Endometrium (tissue), 2 donors: ENCODE measurements around the gene SMIM36.
"Not testable (repeated sequence)": the region's sequence is repeated elsewhere in the genome, so short reads cannot be mapped to it uniquely, and the experiment has no call there.

Experiments used
- FAIRE-seq: peaks from 2 replicates; lab custom pipeline; 2012; peaks lifted over from hg19 to GRCh38; lab: Jason Lieb, UNC
- donor health status: control.
- donor health status: control.

SMIM36 gene

DNA sequence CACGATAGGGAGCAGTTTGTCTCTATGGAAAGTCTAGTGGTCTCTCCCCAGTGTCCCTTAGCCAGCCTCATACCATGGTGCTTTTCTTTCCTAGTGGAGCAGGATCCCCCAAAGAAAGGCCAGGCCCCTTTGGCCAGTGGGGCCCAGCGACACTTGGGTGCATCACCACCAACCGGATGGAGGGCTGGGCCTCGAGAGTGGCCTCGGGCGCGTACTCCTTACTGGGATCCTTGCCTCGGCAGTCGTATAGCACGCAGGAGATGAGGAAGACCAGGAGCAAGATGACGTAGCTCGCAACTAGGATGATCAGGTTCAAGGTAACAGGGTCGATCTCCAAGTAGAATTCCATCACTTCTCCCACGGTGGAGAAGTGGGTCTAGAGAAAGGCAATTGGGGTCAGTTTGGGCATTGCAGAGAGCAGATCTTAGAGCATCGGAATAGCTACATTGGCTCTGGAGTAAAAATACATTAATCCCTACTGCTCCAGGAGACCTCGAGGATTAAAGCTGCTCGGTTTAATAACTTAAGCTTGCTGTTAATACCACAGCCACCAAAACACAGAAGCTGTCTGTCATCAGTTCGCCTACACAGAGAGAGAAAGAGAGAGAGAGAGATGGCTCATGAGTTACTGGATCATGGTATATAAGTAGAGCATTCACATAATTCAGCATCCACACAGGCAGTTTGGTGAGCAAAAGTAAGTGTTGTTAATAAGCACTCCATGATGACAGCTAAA lies at the start of gene SMIM36:
Gene SMIM36, minus strand, starts transcription at position 467 of the 736 bp plus-strand sequence.
- no peak for FAIRE-seq

DNA sequence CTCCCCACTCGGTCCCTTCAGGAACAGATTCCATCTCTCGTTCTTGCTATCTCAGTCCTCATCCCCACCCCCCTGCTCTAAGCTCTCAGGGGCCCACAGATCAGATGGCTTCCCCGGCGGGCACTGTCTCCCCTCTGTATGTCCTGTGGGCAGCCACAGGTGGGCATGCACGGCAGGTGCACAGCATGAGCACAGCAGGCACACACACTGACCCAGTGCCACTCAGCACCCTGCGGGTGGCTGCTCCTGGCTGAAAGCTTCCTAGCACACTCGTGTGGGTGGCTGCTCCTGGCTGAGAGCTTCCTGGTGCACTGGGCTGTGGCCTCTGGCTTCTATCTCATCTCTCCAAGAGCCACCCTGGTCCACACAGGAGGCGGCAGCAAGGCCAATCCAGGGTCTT lies 44.5 kb upstream of the SMIM36 start:
- no peak for FAIRE-seq

DNA sequence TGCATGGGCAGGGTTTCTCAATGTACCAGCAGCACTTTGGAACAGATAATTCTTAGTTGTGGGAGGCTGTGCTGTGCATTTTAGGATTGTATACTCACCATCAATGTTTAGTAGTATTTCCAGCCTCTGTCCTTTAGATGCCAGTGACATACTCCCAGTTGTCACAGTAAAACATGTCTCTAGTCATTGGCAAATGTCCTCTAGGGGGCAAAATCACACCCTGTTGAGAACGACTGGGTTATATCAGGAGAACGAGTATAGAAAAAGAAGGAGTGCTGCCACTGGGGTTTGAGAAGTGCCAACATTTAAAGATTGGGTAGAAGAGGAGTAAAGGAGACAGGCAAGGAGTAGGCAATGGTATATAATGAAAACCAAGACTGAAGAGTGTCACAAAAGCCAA lies 37.9 kb upstream of the SMIM36 start:
- FAIRE-seq, result no peak

DNA sequence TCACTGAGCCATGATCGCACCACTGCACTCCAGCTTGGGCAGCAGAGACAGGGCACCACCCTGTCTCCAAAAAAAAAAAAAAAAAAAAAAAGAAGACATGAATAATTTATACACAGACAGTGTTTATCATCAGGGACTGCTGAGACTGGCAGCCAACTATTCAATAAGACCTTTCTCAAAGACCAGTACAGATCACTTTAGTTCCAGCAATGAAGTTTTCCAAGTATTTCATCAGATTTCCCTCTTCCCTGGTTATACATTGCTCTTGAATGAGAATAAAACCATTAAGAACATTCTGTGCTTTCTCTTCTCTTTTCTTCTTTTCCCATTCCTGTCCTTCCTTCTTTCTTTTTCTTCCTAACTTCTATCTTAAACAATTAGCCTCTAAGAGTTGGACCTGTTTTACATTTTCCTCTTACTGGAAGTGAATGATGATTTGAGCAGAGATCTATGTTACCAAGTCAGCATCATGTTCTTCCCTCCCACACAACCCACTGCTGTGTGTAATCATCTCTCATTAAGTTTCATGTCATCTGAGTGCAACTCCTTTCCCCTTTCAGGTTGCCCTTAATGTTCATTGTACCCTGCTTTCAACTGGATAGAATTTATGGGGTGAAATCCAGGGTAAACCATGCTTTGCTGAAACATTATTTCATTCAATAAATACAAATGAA lies 35.9 kb upstream of the SMIM36 start:
- no peak for FAIRE-seq

DNA sequence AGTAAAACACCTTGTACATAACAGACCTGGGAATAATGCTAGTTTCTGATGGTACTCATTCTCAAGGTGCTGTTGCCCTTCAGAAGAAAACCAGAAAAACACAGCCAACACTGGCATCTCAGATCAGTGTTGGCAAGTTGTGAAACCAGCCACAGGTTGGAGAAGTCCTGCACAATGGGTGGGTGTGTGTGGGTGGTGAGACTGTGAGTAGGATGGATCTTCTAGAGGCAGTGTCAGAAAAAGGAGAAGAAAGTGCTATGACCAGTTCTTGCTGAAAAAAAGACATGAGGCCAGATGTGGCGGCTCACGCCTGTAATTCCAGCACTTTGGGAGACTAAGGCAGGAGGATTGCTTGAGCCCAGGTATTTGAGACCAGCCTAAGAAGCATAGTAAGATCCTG lies 35.2 kb upstream of the SMIM36 start:
- no peak for FAIRE-seq

DNA sequence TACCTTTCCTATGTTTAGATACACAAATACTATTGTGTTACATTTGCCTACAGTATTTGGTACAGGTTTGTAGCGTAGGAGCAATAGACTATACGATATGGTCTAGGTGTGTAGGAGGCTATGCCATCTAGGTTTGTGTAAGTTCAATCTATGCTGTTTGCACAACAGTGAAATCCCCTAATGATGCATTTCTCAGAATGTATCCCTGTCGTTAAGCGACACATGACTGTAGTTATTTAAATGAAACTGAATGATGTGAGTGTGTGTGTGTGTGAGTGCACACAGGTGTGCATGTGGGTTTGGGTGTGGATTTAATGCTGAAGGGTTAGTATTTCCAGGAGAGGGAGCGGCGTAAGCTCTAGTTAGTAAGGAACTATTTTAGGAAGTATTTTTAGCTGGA lies 34.6 kb upstream of the SMIM36 start:
- no peak for FAIRE-seq

DNA sequence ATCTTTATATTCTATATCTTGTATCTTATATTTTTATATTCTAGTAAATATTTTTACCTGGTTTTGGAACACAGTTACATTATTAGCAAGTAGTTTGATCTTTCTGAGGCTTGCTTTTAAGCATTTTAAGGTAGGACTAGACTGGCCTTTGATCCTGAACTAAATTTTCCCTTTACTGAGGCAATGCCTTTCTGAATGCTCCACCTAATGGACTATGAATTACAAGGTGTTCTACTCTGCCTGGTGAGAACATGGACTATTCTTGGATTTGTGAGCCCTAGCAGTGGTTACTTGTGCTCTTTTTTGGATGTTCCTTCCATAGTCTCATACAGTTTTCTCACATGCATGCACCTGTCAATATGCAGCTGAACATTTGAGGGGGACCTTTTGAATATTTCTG lies 32.5 kb upstream of the SMIM36 start:
- FAIRE-seq, result no peak

DNA sequence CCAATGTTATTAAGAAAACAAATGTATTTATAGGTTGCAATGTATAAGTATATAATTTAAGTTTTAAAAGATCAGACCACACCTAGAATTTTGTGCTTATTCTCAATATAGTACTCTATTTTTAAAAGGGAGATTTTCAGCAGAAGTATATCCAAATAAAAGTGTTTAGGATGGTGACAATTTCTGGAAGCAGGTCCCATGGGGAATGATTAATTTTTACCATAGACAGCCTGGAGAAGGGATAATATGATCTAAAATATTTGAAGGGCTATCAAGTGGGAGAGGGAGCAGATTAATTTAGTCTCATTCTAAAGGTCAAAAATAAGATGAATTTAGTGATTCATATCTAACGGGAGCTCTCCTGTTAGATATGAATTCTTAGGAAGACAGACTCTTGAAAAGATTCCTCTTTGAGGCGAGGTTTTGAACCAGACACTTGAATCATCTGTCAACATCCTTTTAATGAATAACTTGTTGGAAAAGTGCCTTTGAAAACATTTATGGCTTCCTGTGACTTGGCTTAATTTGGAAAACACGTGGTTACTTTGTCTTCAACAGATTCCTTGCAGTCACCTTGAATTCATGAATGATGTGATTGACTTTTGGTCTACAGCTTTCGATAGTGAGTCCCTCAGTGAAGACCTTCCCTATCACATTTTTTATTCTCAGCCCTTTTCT lies 29.3 kb upstream of the SMIM36 start:
- FAIRE-seq, result no peak

DNA sequence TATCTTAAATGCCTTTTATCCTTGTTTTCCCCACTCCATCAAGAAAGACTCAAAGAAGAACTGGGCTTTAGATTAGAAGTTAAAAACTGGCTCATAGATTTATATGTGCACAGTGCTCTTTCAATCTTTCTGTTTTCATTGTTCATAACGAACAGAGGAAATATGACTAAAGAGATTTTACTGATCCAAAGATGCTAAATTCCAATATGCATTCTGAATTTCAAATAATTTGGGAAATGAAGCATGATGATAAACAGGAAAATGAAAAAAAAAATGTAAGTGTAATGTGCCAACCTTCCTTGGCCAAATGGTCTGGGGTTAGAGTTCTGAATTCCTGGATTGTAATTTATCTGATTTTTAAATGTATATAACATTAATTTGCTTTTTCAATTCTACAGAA lies 25.0 kb upstream of the SMIM36 start:
- FAIRE-seq, result no peak

DNA sequence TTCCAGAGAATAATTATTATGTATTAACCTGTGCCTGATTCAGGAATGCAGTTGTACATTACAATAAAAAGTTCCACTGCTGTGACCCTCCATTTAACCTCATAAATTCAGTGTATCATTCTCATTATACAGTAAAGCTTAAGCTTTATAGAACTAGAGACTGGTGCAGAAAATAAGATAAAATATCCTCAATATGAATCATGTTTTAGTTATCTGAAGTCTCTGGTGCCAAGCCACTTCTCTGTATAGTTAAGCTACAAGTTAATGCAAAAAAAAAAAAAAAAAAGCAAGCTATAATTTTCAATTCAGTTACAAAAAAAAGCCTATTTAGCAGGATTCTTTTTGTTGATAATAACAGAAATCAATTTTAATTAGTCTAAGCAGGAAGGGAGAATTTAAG lies 22.4 kb upstream of the SMIM36 start:
- FAIRE-seq, result no peak

DNA sequence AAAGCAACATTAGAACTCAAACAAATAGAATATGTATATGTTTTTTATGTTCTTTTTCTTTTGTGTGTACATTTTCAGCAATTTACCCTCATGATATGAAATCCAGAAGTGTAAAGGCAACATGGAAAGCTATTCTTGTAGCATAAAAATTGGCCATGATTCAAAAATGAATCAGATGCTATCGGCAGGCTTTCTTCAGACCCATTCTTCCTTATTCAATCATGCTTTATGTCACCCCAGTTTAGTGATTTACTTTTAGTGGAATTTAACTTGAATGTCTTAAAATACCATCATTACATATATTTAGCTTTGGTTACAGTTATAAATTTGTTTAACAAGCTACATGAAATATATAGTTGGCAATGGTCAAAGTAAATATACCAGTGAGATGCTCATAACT lies 21.4 kb upstream of the SMIM36 start:
- no peak for FAIRE-seq

DNA sequence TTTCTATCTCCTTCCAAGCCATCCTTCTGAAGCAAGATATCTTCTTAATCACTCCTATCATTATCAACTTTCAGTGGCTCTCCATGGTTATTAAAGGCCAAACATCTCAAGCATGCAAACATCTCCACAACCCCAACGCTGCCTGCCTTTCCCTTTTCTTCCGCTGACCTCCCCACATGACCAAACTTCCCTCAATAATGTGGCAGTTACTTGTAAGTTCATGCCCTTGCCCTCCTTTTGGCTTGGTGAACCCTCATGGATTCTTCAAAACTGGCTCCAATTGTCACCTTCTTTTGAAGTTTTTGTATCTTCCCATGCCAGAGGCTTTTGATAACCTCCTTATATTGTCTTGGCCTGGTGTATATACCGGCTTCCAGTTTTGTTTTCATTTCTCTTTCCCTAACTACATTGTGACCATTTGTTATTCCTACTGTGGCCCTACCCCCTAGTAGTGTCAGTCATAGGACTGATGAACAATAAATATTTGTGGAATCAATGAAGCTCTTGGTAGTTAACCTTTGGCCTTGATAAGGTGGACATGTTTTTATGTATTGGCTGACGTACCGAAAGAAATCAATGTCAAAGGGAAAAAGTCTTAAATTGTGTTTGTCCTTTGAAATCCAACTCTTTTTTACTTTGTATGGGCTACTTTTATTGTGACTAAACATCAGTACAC lies 19.9 kb upstream of the SMIM36 start:
- FAIRE-seq, result no peak

DNA sequence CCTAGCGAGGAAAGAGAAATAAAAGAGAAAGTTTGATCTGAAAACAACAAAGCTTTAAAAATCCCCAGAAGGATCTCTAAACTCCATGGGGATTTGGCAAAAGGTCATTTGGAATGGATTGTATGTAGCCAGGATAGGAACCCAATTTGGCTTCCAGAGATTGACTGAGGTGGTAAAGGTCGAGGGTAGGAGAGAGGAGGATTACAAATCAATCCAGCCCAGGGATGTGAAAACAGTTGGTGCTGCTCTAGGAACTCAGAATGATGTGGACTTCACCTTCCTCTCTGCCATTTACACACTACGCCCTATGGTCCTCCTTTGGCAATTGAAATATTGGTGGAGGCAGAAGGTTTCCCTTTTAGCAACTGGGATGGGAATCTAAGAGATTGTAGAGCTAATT lies 18.8 kb upstream of the SMIM36 start:
- no peak for FAIRE-seq

DNA sequence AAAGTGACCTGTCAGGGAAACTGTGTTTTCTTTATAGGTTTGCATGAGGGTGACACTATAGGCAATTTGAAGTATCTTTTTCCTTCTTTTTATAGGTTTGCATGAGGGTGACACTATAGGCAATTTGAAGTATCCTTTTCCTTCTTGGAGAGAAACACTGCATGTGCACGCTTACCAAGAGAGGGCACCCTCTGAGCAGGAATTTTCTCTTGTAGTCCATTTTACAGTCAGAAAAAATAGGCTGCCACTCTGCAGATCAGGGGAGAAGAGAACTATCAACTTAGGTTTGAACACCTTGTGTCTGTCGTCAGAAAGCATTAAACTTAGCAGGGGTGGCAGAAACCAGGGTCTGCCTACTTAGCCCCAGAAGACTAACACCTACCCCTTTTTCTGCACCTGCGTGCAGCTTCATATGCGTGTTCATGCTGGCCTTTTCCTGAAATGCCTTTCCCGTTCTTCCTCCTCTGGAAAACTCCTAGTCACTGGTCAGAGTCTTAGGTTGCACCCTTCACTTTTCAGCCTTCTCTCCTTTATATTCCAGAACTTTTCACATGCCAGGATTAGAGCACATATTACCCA lies 16.4 kb upstream of the SMIM36 start:
- FAIRE-seq, result no peak

DNA sequence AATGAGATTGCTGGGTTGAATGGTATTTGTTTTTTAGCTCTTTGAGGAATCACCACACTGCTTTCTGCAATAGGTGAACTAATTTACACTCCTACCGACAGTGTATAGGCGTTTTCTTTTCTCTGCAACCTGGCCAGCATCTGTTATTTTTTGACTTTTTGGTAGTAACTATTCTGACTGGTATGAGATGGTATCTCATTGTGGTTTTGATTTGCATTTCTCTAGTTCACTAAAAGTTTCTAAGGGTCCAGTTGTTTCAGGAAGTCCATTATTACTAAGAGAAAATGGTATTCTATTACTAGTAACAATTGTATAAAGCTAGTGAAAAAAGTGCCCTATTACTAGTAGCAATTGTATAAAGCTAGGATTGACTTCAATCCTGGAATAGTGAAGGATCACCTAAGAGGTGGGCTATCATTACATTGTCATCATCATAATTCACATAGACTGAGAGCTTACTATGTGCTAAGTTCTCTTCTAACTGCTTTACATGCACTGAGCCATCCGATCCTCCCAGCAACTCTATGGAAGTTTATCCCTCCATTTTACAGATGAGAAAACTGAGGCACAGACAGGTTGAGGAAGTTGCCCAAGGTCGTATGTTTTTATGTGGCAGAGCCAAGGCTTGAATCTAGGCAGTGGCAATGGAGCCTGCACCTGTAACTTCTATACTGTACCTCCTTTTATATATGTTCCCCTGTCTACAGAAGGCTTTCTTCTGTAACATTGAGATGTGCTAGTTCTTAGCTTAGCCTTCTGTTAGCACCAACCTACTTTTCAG lies 13.4 kb upstream of the SMIM36 start:
- no peak for FAIRE-seq

DNA sequence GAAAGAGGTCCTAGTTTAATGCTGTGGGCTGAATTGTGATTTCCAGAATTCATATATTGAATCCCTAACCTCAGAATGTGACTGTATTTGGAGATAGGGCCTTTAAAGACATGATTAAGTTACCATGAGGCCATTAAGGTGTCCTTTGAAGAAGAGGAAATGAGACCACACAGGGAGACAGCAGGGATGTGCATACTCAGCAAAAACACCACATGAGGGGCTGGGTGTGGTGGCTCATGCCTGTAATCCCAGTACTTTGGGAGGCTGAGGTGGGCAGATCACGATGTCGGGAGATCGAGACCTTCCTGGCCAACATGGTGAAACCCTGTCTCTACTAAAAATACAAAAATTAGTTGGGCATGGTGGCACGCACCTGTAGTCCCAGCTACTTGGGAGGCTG lies 11.8 kb upstream of the SMIM36 start:
- not testable (repeated sequence) for FAIRE-seq

DNA sequence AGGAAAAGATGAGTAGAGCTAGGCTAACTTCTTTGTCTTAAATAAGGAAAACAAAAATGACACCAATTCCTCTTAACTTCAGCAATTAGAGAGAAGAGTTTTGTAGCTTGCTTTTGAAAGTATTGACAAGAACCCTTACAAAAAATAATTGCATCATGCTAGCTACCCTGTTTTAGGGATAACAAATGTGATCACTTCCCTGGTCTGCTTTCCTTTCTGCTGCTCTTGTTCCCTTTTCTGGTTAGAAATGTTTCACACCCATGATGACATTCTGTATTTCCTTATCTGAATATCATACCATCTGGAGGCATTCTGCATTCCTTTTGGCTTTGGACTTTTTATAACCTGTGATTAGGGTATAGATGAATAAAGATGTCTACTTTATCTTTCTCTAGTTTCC lies 9.9 kb upstream of the SMIM36 start:
- no peak for FAIRE-seq

DNA sequence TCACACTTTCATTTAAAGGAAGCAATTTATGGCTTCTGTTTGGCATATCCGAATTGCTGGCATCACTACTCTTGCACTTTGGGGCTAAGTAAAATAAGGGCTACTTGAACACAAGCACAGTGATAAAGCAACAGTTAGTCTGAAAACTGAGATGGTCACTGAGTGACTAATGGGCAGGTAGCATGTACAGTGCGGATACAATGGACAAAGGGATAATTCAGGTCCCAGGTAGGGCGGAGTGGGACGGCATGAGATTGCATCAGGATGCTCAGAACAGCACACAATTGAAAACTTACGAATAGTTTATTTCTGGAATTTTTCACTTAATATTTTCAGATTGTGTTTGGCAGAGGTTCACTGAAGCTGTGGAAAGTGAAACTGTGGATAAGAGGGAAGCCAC lies 9.2 kb upstream of the SMIM36 start:
- no peak for FAIRE-seq

DNA sequence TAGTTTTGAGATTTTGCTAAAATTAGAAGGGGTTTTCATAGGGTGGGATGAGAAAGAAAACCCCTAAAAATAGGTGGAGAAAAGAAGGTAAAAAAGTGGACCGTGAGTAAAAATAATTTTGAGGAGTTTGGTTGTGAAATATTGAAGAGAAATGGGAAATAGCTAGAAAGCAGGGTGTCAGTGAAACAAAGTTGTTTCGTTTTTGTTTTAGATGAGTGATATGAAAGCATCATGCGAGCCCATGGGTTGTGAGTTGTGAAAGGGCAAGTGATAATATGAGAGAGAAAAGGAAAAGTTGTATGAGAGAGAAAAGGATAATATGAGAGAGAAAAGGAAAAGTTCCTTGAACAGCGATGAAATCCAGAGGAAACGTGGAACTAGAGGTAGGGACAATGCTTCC lies 7.3 kb upstream of the SMIM36 start:
- no peak for FAIRE-seq

DNA sequence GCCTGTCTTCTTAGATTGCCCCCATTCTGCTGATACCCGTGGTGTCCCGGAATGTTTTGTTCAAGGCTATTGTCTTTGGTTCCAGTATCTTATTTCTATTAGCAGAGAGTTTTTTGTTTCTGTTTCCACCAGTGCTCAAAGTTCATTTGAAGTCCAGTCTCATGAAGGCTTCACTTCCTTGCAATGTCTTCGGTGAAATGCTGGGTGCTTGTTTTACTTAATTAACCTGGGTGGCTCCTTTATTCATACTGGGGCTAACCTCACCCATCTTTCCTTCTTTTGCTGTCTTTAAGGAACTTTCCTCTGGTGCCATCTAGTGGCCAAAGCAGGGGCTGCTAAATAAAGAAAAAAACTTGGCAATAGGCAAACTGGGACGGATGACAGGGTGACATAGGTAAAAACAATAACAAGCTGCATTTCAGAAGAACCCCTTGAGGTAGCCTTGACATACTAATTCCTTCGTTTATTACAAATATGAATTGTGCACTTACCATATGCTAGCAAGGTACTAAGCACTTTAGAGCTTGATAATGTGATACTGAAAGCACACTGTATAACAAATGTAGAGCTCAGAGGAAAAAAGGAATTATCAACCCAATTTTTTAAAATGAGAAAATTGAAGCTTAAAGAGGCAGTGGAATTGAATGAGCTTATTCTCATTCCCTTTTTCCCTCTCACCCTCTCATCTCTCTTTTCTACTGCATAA lies 2.8 kb upstream of the SMIM36 start:
- FAIRE-seq, result peak; percentile 31

DNA sequence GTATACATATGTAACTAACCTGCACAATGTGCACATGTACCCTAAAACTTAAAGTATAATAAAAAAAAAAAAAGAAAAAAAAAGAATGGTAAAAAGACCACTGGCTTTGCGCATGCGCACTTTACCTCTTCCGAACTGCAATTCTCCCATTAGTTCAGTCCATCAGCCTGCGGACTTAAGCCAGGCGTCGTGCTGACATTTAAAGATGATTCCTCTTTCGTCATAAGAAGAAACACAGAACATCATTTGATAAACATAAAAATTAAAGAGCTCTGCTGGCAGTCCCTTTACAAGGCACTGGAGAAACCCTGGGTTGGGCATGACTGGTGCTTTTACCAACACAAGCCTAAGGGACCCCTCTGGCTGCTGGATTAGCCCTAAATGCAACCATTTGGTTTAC lies 3.6 kb downstream of the SMIM36 start:
- not testable (repeated sequence) for FAIRE-seq
